HCT116 (cell line): ENCODE results near the gene RTTN. TPM values are rescaled to one million over a fixed set of nuclear protein-coding genes. Genes with fewer than 3 reads are reported as not detected.

Source experiments
- ATAC-seq: fragments of 200-7000 bp; cut with Tn5 transposase; 2 replicates; pipeline ENCODE4 v1.9.1; 2020; ENCODE audit warnings: mild to moderate bottlenecking, moderate library complexity
- BruUV-seq: library from RNA; stranded (reverse); fragments of 400-500 nt; replicated peaks from 2 replicates; lab custom pipeline; 2021; lab: Mats Ljungman, UMichigan
- CTCF ChIA-PET: fragments of 300-600 bp; sonication (Branson Sonifier 250); formaldehyde crosslinking; loops from one replicate; lab custom pipeline; 2021; ENCODE audit warnings: antibody characterized with exemption; lab: Charles Lee
- POLR2A ChIA-PET: fragments of 300-600, 350-600 bp; sonication (Branson Sonifier 250); formaldehyde crosslinking; loops from one replicate; lab custom pipeline; 2021; ENCODE audit warnings: antibody characterized with exemption; lab: Charles Lee
- RAD21 ChIA-PET, 2 experiments: fragments of 300-600 bp; sonication (Branson Sonifier 250); formaldehyde crosslinking; loops; one replicate each; lab custom pipeline; 2023; ENCODE audit warnings: low total read pairs in 2 of 2; ENCODE audit not compliant: uncharacterized antibody in 2 of 2, unreplicated experiment in 2 of 2, low non-redundant PET in 1 of 2; lab: Charles Lee
- DNase-seq: peaks from one replicate; pipeline ENCODE4 v3.0.0-alpha.2; 2010; ENCODE audit warnings: low read depth, low spot score
- H2AFZ ChIP-seq: fragments of 200-600 bp; shearing (Covaris generic), sonication (generic); 2 replicates; pipeline ENCODE4 v1.6.1; 2017; ENCODE audit warnings: low read depth, mixed run types, mixed read lengths, antibody characterized with exemption, low read length; ENCODE audit not compliant: poor library complexity, severe bottlenecking
- H3K27ac ChIP-seq: 2 replicates; pipeline ENCODE4 v1.5.1; 2012; ENCODE audit warnings: low read depth, low read length
- H3K27me3 ChIP-seq: fragments of 200-600 bp; sonication (generic); 2 replicates; pipeline ENCODE4 v1.6.1; 2016; ENCODE audit warnings: mixed run types, low read length, mixed read lengths; ENCODE audit not compliant: insufficient read depth
- H3K36me3 ChIP-seq, 2 experiments: fragments of 200-500 bp in 1 of 2; fragments of 200-600 bp in 1 of 2; sonication (Bioruptor generic) in 1 of 2; sonication (generic) in 1 of 2; 2 replicates each; pipeline versions ENCODE4 v1.5.1 to v1.6.1; 2014 to 2016; ENCODE audit warnings: low read length in 2 of 2, inconsistent platforms in 1 of 2, mixed read lengths in 1 of 2, mixed run types in 1 of 2; ENCODE audit not compliant: insufficient read depth in 2 of 2, control insufficient read depth in 1 of 2
- H3K4me1 ChIP-seq, 2 experiments: fragments of 200-600 bp in 1 of 2; sonication (generic) in 1 of 2; 2 replicates each; pipeline versions ENCODE4 v1.5.1 to v1.6.1; 2012 to 2017; ENCODE audit warnings: low read length in 2 of 2, inconsistent platforms in 1 of 2, mild to moderate bottlenecking in 1 of 2, mixed read lengths in 1 of 2, mixed run types in 1 of 2, moderate library complexity in 1 of 2; ENCODE audit not compliant: insufficient read depth in 2 of 2, control insufficient read depth in 1 of 2
- H3K4me2 ChIP-seq: fragments of 200-600 bp; sonication (generic); 2 replicates; pipeline ENCODE4 v1.6.1; 2017; ENCODE audit warnings: mixed run types, low read length, mixed read lengths
- H3K4me3 ChIP-seq, 2 experiments: fragments of 200-600 bp in 1 of 2; sonication (generic) in 1 of 2; replicated peaks in 1 of 2; 2 replicates each; pipeline ENCODE4 v1.5.1; 2011 to 2016; ENCODE audit warnings: low read length in 2 of 2, control low read depth in 1 of 2, low read depth in 1 of 2, mild to moderate bottlenecking in 1 of 2, mixed read lengths in 1 of 2, mixed run types in 1 of 2
- H3K79me2 ChIP-seq: fragments of 200-600 bp; sonication (generic); 2 replicates; pipeline ENCODE4 v1.6.1; 2017; ENCODE audit warnings: mild to moderate bottlenecking, mixed run types, low read length, moderate library complexity, mixed read lengths; ENCODE audit not compliant: insufficient read depth
- H3K9ac ChIP-seq: fragments of 200-600 bp; sonication (generic); 2 replicates; pipeline ENCODE4 v1.6.1; 2016; ENCODE audit warnings: low read length, mixed read lengths
- H3K9me2 ChIP-seq: fragments of 200-600 bp; sonication (generic), shearing (Covaris generic); 2 replicates; pipeline ENCODE4 v1.6.1; 2017; ENCODE audit warnings: mixed run types, mild to moderate bottlenecking, moderate library complexity; ENCODE audit not compliant: insufficient read depth
- H3K9me3 ChIP-seq, 2 experiments: fragments of 200-500 bp in 1 of 2; fragments of 200-600 bp in 1 of 2; sonication (Bioruptor generic) in 1 of 2; sonication (generic) in 1 of 2; 2 replicates each; pipeline ENCODE4 v1.6.1; 2014 to 2017; ENCODE audit warnings: low read length in 2 of 2, mixed read lengths in 2 of 2, inconsistent platforms in 1 of 2, low read depth in 1 of 2, mild to moderate bottlenecking in 1 of 2, mixed run types in 1 of 2, moderate library complexity in 1 of 2; ENCODE audit not compliant: control insufficient read depth in 1 of 2, insufficient read depth in 1 of 2
- H4K20me1 ChIP-seq: fragments of 200-600 bp; sonication (generic), shearing (Covaris generic); 2 replicates; pipeline ENCODE4 v1.6.1; 2017; ENCODE audit warnings: mixed run types, mild to moderate bottlenecking, moderate library complexity; ENCODE audit not compliant: insufficient read depth
- CBX3 ChIP-seq: IDR thresholded peaks from 2 replicates; pipeline ENCODE4 v1.6.1; 2012; ENCODE audit warnings: low read depth
- CEBPB ChIP-seq: IDR thresholded peaks from 2 replicates; pipeline ENCODE4 v1.6.1; 2012; ENCODE audit warnings: low read depth
- EGR1 ChIP-seq: IDR thresholded peaks from 2 replicates; pipeline ENCODE4 v1.6.1; 2012; ENCODE audit warnings: low read depth
- ELF1 ChIP-seq: IDR thresholded peaks from 2 replicates; pipeline ENCODE4 v1.6.1; 2012; ENCODE audit warnings: low read depth, borderline replicate concordance
- EZH2 ChIP-seq: fragments of 200-600 bp; sonication (generic); IDR thresholded peaks from 2 replicates; pipeline ENCODE4 v1.6.1; 2017; ENCODE audit warnings: antibody characterized with exemption, mixed run types
- EZH2phosphoT487 ChIP-seq: fragments of 200-600 bp; IDR thresholded peaks from 2 replicates; pipeline ENCODE4 v1.6.1; 2018; ENCODE audit warnings: antibody characterized with exemption, borderline replicate concordance
- FOSL1 ChIP-seq: IDR thresholded peaks from 2 replicates; pipeline ENCODE4 v1.6.1; 2012; ENCODE audit warnings: low read depth
- JUND ChIP-seq: IDR thresholded peaks from 2 replicates; pipeline ENCODE4 v1.6.1; 2012
- MAX ChIP-seq: IDR thresholded peaks from 2 replicates; pipeline ENCODE4 v1.6.1; 2012
- POLR2A ChIP-seq: IDR thresholded peaks from 2 replicates; pipeline ENCODE4 v1.7.0; 2011; ENCODE audit warnings: borderline replicate concordance; ENCODE audit not compliant: insufficient read depth, insufficient read length; ENCODE audit errors: extremely low read depth
- POLR2AphosphoS5 ChIP-seq: IDR thresholded peaks from 2 replicates; pipeline ENCODE4 v1.6.1; 2011; ENCODE audit warnings: mild to moderate bottlenecking, low read depth, low read length, moderate library complexity
- RAD21 ChIP-seq: IDR thresholded peaks from 2 replicates; pipeline ENCODE4 v1.6.1; 2012; ENCODE audit warnings: low read depth, mild to moderate bottlenecking
- SIN3A ChIP-seq: IDR thresholded peaks from 2 replicates; pipeline ENCODE4 v1.6.1; 2012; ENCODE audit warnings: low read depth
- SP1 ChIP-seq: IDR thresholded peaks from 2 replicates; pipeline ENCODE4 v1.6.1; 2012; ENCODE audit warnings: low read depth
- SRF ChIP-seq: IDR thresholded peaks from 2 replicates; pipeline ENCODE4 v1.6.1; 2012; ENCODE audit warnings: low read depth
- TCF7L2 ChIP-seq: IDR thresholded peaks from 2 replicates; pipeline ENCODE4 v1.7.0; 2011; ENCODE audit warnings: borderline replicate concordance, inconsistent platforms; ENCODE audit not compliant: insufficient read depth, insufficient read length; ENCODE audit errors: extremely low read depth
- YY1 ChIP-seq: IDR thresholded peaks from 2 replicates; pipeline ENCODE4 v1.6.1; 2011; ENCODE audit warnings: low read length, low read depth, moderate library complexity, mild to moderate bottlenecking; ENCODE audit not compliant: insufficient replicate concordance; ENCODE audit errors: extremely low read depth
- ZBTB33 ChIP-seq: IDR thresholded peaks from 2 replicates; pipeline ENCODE4 v1.6.1; 2011; ENCODE audit warnings: mild to moderate bottlenecking, low read length, moderate library complexity; ENCODE audit not compliant: insufficient replicate concordance; ENCODE audit errors: extremely low read depth
- ZFX ChIP-seq: fragments of 450-650 bp; IDR thresholded peaks from 2 replicates; pipeline ENCODE4 v1.6.1; 2017
- ZNF274 ChIP-seq: fragments of 200-500 bp; sonication (Bioruptor generic); IDR thresholded peaks from 2 replicates; pipeline ENCODE4 v1.6.1; 2014; ENCODE audit warnings: mild to moderate bottlenecking, low read depth, low read length, inconsistent platforms
- intact Hi-C: fragments of 100-400 bp; cut with micrococcal nuclease; formaldehyde crosslinking; loops from 2 replicates; pipeline ENCODE4 v1.10.0; 2022
- total RNA-seq: library from RNA; stranded (reverse); gene quantifications from one replicate; pipeline ENCODE4 v1.2.1, GENCODE V29; 2021; ENCODE audit not compliant: unreplicated experiment
- TF ChIP-seq, protein P1 (sequence below): IDR thresholded peaks from 2 replicates; pipeline ENCODE4 v1.6.1; 2012
- TF ChIP-seq, protein P2 (sequence below): IDR thresholded peaks from 2 replicates; pipeline ENCODE4 v1.6.1; 2012; ENCODE audit warnings: low read depth

Gene RTTN
- total RNA-seq, 1 experiment from 2014 or later = 41.2 TPM

GRCh38 chr18:70181015-70181414 lies 24.5 kb downstream of the RTTN start:
- ChIA-PET RAD21 (no interaction called here), POLR2A (interaction anchor here (0.7 kb wide), 1 partner anchor 106 kb away, joined by 3 read pairs; no protein-coding TSS in a partner anchor), CTCF (interaction anchor here (1.0 kb wide), 1 partner anchor 15 kb away, joined by 3 read pairs; no protein-coding TSS in a partner anchor)
- H2AFZ ChIP-seq = no peak overlapping the region
- peak overlapping the region; percentile 57 for H3K9ac ChIP-seq
- peak overlapping the region; percentile 97 for H3K27ac ChIP-seq
- no peaks in the 10 kb centered on the region for H3K9me2 ChIP-seq
- no peaks in the 10 kb centered on the region for H4K20me1 ChIP-seq
- no TSS peak for BruUV-seq
- DNase-seq (peak; percentile 94), ATAC-seq (peak; percentile 88)
- H3K27me3 ChIP-seq = no peaks in the 10 kb centered on the region
- H3K9me3 ChIP-seq = no peaks in the 10 kb centered on the region
- intact Hi-C loops = loop anchor here (5.0 kb wide), 3 partner anchors 111 to 251 kb away; no protein-coding TSS in a partner anchor
- peaks cover 55 to 65% of the 10 kb centered on the region in 2 experiments for H3K4me1 ChIP-seq
- H3K4me2 ChIP-seq = peak overlapping the region; percentile 52
- peak overlapping the region in 1 of 2 experiments; percentile 25; a peak in 2 of 4 replicates for H3K4me3 ChIP-seq
- H3K79me2 ChIP-seq = peaks cover 79% of the 10 kb centered on the region
- peaks cover 0 to 20% of the 10 kb centered on the region in 2 experiments; a peak in 2 of 4 replicates for H3K36me3 ChIP-seq
- TF ChIP-seq EZH2phosphoT487 (no peak), EGR1 (0 out of 2 replicates have a peak, but pooled peaks have one; percentile 9), POLR2A (no peak), RAD21 (0 out of 2 replicates have a peak, but pooled peaks have one; percentile 31), CBX3 (peak; percentile 96), SRF (peak; percentile 71), ZBTB33 (no peak), SIN3A (peak; percentile 98), CEBPB (peak; percentile 93), ZNF274 (no peak), YY1 (peak; percentile 66), POLR2AphosphoS5 (peak; percentile 67; the same call in 1 of the 2 replicates), JUND (peak; percentile 99), FOSL1 (peak; percentile 98), MAX (peak; percentile 61), ZFX (no peak), EZH2 (no peak), ELF1 (peak; percentile 64), TCF7L2 (peak; percentile 95), SP1 (peak; percentile 98)
- TF ChIP-seq, protein P1, sequence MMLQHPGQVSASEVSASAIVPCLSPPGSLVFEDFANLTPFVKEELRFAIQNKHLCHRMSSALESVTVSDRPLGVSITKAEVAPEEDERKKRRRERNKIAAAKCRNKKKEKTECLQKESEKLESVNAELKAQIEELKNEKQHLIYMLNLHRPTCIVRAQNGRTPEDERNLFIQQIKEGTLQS = peak; percentile 53; the same call in 1 of the 2 replicates
- TF ChIP-seq, protein P2, sequence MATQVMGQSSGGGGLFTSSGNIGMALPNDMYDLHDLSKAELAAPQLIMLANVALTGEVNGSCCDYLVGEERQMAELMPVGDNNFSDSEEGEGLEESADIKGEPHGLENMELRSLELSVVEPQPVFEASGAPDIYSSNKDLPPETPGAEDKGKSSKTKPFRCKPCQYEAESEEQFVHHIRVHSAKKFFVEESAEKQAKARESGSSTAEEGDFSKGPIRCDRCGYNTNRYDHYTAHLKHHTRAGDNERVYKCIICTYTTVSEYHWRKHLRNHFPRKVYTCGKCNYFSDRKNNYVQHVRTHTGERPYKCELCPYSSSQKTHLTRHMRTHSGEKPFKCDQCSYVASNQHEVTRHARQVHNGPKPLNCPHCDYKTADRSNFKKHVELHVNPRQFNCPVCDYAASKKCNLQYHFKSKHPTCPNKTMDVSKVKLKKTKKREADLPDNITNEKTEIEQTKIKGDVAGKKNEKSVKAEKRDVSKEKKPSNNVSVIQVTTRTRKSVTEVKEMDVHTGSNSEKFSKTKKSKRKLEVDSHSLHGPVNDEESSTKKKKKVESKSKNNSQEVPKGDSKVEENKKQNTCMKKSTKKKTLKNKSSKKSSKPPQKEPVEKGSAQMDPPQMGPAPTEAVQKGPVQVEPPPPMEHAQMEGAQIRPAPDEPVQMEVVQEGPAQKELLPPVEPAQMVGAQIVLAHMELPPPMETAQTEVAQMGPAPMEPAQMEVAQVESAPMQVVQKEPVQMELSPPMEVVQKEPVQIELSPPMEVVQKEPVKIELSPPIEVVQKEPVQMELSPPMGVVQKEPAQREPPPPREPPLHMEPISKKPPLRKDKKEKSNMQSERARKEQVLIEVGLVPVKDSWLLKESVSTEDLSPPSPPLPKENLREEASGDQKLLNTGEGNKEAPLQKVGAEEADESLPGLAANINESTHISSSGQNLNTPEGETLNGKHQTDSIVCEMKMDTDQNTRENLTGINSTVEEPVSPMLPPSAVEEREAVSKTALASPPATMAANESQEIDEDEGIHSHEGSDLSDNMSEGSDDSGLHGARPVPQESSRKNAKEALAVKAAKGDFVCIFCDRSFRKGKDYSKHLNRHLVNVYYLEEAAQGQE = no peak
